ENCODE results near the gene ETNK2.

The ETNK2 gene

GRCh38 chr1:204194080-204194479, 42.2 kb upstream of the ETNK2 start:
- no peak for TF ChIP-seq EZH2 (IDR thresholded peaks at IDR 0.05)
- no peak for TF ChIP-seq POLR2AphosphoS5 (IDR thresholded peaks at IDR 0.05; ENCODE audit: borderline replicate concordance, low read depth, low read length)
- no peak for TF ChIP-seq FOXP2 (optimal IDR thresholded peaks at IDR 0.05; ENCODE audit: control extremely low read depth, extremely low read length, insufficient read depth)
- DNase-seq (ENCODE audit: low read depth, low spot score): no peak
- H3K4me3 ChIP-seq: no peak overlapping the region
- no peaks in the 10 kb centered on the region for H3K9me3 ChIP-seq (ENCODE audit: low read depth, low read length)
- no peak overlapping the region for H3K9ac ChIP-seq (ENCODE audit: insufficient read length)
- no peak overlapping the region for H3K27ac ChIP-seq
- H3K36me3 ChIP-seq (ENCODE audit: insufficient read depth, low read length): no peaks in the 10 kb centered on the region

GRCh38 chr1:204192589-204193352, 40.9 kb upstream of the ETNK2 start:
- Histone ChIP-seq H3K9ac (ENCODE audit: insufficient read length) (no peak overlapping the region), H3K27ac (no peak overlapping the region), H3K4me3 (no peak overlapping the region), H3K36me3 (ENCODE audit: insufficient read depth, low read length) (no peaks in the 10 kb centered on the region), H3K9me3 (ENCODE audit: low read depth, low read length) (no peaks in the 10 kb centered on the region)
- DNase-seq (ENCODE audit: low read depth, low spot score): no peak
- no peak for TF ChIP-seq FOXP2 (optimal IDR thresholded peaks at IDR 0.05; ENCODE audit: control extremely low read depth, extremely low read length, insufficient read depth)
- no peak for TF ChIP-seq POLR2AphosphoS5 (IDR thresholded peaks at IDR 0.05; ENCODE audit: borderline replicate concordance, low read depth, low read length)
- no peak for TF ChIP-seq EZH2 (IDR thresholded peaks at IDR 0.05)

GRCh38 chr1:204192046-204192445, 40.2 kb upstream of the ETNK2 start:
- Histone ChIP-seq H3K4me3 (no peak overlapping the region), H3K9me3 (ENCODE audit: low read depth, low read length) (no peaks in the 10 kb centered on the region), H3K27ac (no peak overlapping the region), H3K9ac (ENCODE audit: insufficient read length) (no peak overlapping the region), H3K36me3 (ENCODE audit: insufficient read depth, low read length) (no peaks in the 10 kb centered on the region)
- DNase-seq (ENCODE audit: low read depth, low spot score): no peak
- TF ChIP-seq POLR2AphosphoS5 (IDR thresholded peaks at IDR 0.05; ENCODE audit: borderline replicate concordance, low read depth, low read length) (no peak), EZH2 (IDR thresholded peaks at IDR 0.05) (no peak), FOXP2 (optimal IDR thresholded peaks at IDR 0.05; ENCODE audit: control extremely low read depth, extremely low read length, insufficient read depth) (no peak)

- DNase-seq (ENCODE audit: low read depth, low spot score): no peak
- Histone ChIP-seq H3K9ac (ENCODE audit: insufficient read length) (no peak overlapping the region), H3K36me3 (ENCODE audit: insufficient read depth, low read length) (no peaks in the 10 kb centered on the region), H3K4me3 (no peak overlapping the region), H3K9me3 (ENCODE audit: low read depth, low read length) (no peaks in the 10 kb centered on the region), H3K27ac (no peak overlapping the region)
- TF ChIP-seq POLR2AphosphoS5 (IDR thresholded peaks at IDR 0.05; ENCODE audit: borderline replicate concordance, low read depth, low read length): no peak
Observed at GRCh38 chr1:204191456-204191855, 39.6 kb upstream of the ETNK2 start.

GRCh38 chr1:204190212-204191211, 38.7 kb upstream of the ETNK2 start:
- H3K9ac ChIP-seq (ENCODE audit: insufficient read length): no peak overlapping the region
- H3K4me3 ChIP-seq: peak overlapping the region; percentile 68

GRCh38 chr1:204188959-204189639, 37.3 kb upstream of the ETNK2 start:
- TF ChIP-seq POLR2AphosphoS5 (IDR thresholded peaks at IDR 0.05; ENCODE audit: borderline replicate concordance, low read depth, low read length): no peak
- no peak for TF ChIP-seq FOXP2 (optimal IDR thresholded peaks at IDR 0.05; ENCODE audit: control extremely low read depth, extremely low read length, insufficient read depth)
- TF ChIP-seq EZH2 (IDR thresholded peaks at IDR 0.05): no peak
- no peak overlapping the region for H3K4me3 ChIP-seq
- no peak overlapping the region for H3K9ac ChIP-seq (ENCODE audit: insufficient read length)
- H3K36me3 ChIP-seq (ENCODE audit: insufficient read depth, low read length): no peaks in the 10 kb centered on the region
- no peak overlapping the region for H3K27ac ChIP-seq
- DNase-seq (ENCODE audit: low read depth, low spot score): no peak
- no peaks in the 10 kb centered on the region for H3K9me3 ChIP-seq (ENCODE audit: low read depth, low read length)

More at GRCh38 chr1:204190212-204191211, 38.7 kb upstream of the ETNK2 start:
- no peak for TF ChIP-seq POLR2AphosphoS5 (IDR thresholded peaks at IDR 0.05; ENCODE audit: borderline replicate concordance, low read depth, low read length)
- no peak for TF ChIP-seq FOXP2 (optimal IDR thresholded peaks at IDR 0.05; ENCODE audit: control extremely low read depth, extremely low read length, insufficient read depth)
- TF ChIP-seq EZH2 (IDR thresholded peaks at IDR 0.05): no peak
- peak; percentile 30 for DNase-seq (ENCODE audit: low read depth, low spot score)
- no peaks in the 10 kb centered on the region for H3K9me3 ChIP-seq (ENCODE audit: low read depth, low read length)
- H3K36me3 ChIP-seq (ENCODE audit: insufficient read depth, low read length): no peaks in the 10 kb centered on the region
- peak overlapping the region; percentile 33; the same call in 1 of the 2 replicates for H3K27ac ChIP-seq

GRCh38 chr1:204186597-204186996, 34.8 kb upstream of the ETNK2 start:
- Histone ChIP-seq H3K4me3 (no peak overlapping the region), H3K9me3 (ENCODE audit: low read depth, low read length) (no peaks in the 10 kb centered on the region), H3K27ac (no peak overlapping the region), H3K36me3 (ENCODE audit: insufficient read depth, low read length) (no peaks in the 10 kb centered on the region), H3K9ac (ENCODE audit: insufficient read length) (no peak overlapping the region)
- no peak for TF ChIP-seq POLR2AphosphoS5 (IDR thresholded peaks at IDR 0.05; ENCODE audit: borderline replicate concordance, low read depth, low read length)
- TF ChIP-seq EZH2 (IDR thresholded peaks at IDR 0.05): no peak
- TF ChIP-seq FOXP2 (optimal IDR thresholded peaks at IDR 0.05; ENCODE audit: control extremely low read depth, extremely low read length, insufficient read depth): no peak
- no peak for DNase-seq (ENCODE audit: low read depth, low spot score)

- H3K36me3 ChIP-seq (ENCODE audit: insufficient read depth, low read length): no peaks in the 10 kb centered on the region
- DNase-seq (ENCODE audit: low read depth, low spot score): no peak
- H3K4me3 ChIP-seq: no peak overlapping the region
- TF ChIP-seq FOXP2 (optimal IDR thresholded peaks at IDR 0.05; ENCODE audit: control extremely low read depth, extremely low read length, insufficient read depth): no peak
- no peak for TF ChIP-seq POLR2AphosphoS5 (IDR thresholded peaks at IDR 0.05; ENCODE audit: borderline replicate concordance, low read depth, low read length)
- TF ChIP-seq EZH2 (IDR thresholded peaks at IDR 0.05): no peak
- no peak overlapping the region for H3K9ac ChIP-seq (ENCODE audit: insufficient read length)
- no peaks in the 10 kb centered on the region for H3K9me3 ChIP-seq (ENCODE audit: low read depth, low read length)
- H3K27ac ChIP-seq: no peak overlapping the region
Observed at GRCh38 chr1:204181116-204181515, 29.3 kb upstream of the ETNK2 start.
